Neural progenitor cell (in vitro differentiated cells): ENCODE data around the gene XRN1.

Experiments used
- EZH2 ChIP-seq: fragments of 200-600 bp; sonication (generic); IDR thresholded peaks from 2 replicates; pipeline ENCODE4 v1.6.1; 2017; ENCODE audit warnings: antibody characterized with exemption, mild to moderate bottlenecking, moderate library complexity
- EZH2phosphoT487 ChIP-seq: fragments of 200-600 bp; sonication (generic); IDR thresholded peaks from 2 replicates; pipeline ENCODE4 v1.6.1; 2017; ENCODE audit warnings: antibody characterized with exemption
- TF ChIP-seq, protein P1 (sequence below): fragments of 200-600 bp; sonication (generic); IDR thresholded peaks from 2 replicates; pipeline ENCODE4 v1.5.1; 2017; ENCODE audit warnings: antibody characterized with exemption, mild to moderate bottlenecking

DNA sequence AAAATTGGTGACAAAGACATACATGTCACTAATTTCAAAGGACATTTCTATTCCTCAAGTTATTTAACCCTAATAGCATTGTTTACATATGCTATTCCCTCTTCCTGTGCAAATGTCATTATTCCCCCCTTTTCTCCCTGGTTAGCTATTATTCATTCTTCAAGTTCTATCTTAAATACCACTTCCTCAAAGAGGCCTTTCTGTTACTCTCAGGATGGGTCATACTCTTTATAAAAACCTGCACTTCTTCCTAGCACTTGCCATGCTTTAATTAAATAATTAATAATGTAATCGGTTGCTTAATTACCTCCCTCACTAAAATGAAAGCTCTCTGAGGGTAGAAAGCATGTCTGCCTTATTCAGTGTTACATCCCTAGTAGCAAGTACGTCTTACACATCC lies 88.5 kb downstream of the XRN1 start:
- TF ChIP-seq, protein P1, sequence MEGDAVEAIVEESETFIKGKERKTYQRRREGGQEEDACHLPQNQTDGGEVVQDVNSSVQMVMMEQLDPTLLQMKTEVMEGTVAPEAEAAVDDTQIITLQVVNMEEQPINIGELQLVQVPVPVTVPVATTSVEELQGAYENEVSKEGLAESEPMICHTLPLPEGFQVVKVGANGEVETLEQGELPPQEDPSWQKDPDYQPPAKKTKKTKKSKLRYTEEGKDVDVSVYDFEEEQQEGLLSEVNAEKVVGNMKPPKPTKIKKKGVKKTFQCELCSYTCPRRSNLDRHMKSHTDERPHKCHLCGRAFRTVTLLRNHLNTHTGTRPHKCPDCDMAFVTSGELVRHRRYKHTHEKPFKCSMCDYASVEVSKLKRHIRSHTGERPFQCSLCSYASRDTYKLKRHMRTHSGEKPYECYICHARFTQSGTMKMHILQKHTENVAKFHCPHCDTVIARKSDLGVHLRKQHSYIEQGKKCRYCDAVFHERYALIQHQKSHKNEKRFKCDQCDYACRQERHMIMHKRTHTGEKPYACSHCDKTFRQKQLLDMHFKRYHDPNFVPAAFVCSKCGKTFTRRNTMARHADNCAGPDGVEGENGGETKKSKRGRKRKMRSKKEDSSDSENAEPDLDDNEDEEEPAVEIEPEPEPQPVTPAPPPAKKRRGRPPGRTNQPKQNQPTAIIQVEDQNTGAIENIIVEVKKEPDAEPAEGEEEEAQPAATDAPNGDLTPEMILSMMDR = no peak
- TF ChIP-seq EZH2 = no peak
- no peak for TF ChIP-seq EZH2phosphoT487
